Neuronal stem cell (in vitro differentiated cells): Measurements from ENCODE around the gene CD247.
A peak's percentile ranks its signal among the peaks of the same experiment; 100 is the strongest.

Source experiments
- DNase-seq: peaks from one replicate; pipeline ENCODE4 v3.0.0-alpha.2; 2013; ENCODE audit warnings: low spot score
- H2AFZ ChIP-seq: one replicate; pipeline ENCODE4 v1.6.1; 2013; ENCODE audit warnings: mild to moderate bottlenecking, low read length, inconsistent platforms
- H2AK5ac ChIP-seq: 2 replicates; pipeline ENCODE4 v1.6.1; 2013; ENCODE audit warnings: low read depth, mild to moderate bottlenecking, inconsistent platforms, low read length, moderate library complexity, mixed read lengths
- H2BK120ac ChIP-seq: 2 replicates; pipeline ENCODE4 v1.6.1; 2013; ENCODE audit warnings: low read depth, mild to moderate bottlenecking, inconsistent platforms, low read length, moderate library complexity, mixed read lengths
- H2BK12ac ChIP-seq: one replicate; pipeline ENCODE4 v1.6.1; 2013; ENCODE audit warnings: low read length, inconsistent platforms
- H2BK15ac ChIP-seq: 2 replicates; pipeline ENCODE4 v1.6.1; 2013; ENCODE audit warnings: mild to moderate bottlenecking, low read length, inconsistent platforms, mixed read lengths
- H2BK5ac ChIP-seq: one replicate; pipeline ENCODE4 v1.6.1; 2013; ENCODE audit warnings: inconsistent platforms, mild to moderate bottlenecking, low read length, moderate library complexity
- H3K14ac ChIP-seq: one replicate; pipeline ENCODE4 v1.6.1; 2013; ENCODE audit warnings: low read length, inconsistent platforms
- H3K18ac ChIP-seq: 2 replicates; pipeline ENCODE4 v1.6.1; 2013; ENCODE audit warnings: low read length, inconsistent platforms
- H3K23ac ChIP-seq: 2 replicates; pipeline ENCODE4 v1.6.1; 2013; ENCODE audit warnings: low read depth, mild to moderate bottlenecking, mixed read lengths, low read length, inconsistent platforms; ENCODE audit not compliant: poor library complexity
- H3K27ac ChIP-seq: replicated peaks from 3 replicates; pipeline ENCODE4 v1.5.1; 2013; ENCODE audit warnings: low read length, inconsistent platforms
- H3K27me3 ChIP-seq, 3 experiments: 2 replicates each; pipeline ENCODE4 v1.6.1; 2013; ENCODE audit warnings: low read length in 3 of 3, mild to moderate bottlenecking in 2 of 3, inconsistent platforms in 1 of 3, low read depth in 1 of 3, mixed read lengths in 1 of 3, moderate library complexity in 1 of 3; ENCODE audit not compliant: control insufficient read depth in 3 of 3, insufficient read depth in 3 of 3
- H3K36me3 ChIP-seq, 2 donors: replicated peaks in 1 of 2; 2 replicates each; pipeline ENCODE4 v1.6.1; 2013; ENCODE audit warnings: low read length in 2 of 2; ENCODE audit not compliant: control insufficient read depth in 2 of 2, insufficient read depth in 2 of 2
- H3K4ac ChIP-seq: 2 replicates; pipeline ENCODE4 v1.6.1; 2013; ENCODE audit warnings: inconsistent platforms, mild to moderate bottlenecking, low read length, moderate library complexity
- H3K4me1 ChIP-seq, 2 donors: 1 replicate in 1 of 2; 2 replicates in 1 of 2; pipeline ENCODE4 v1.6.1; 2013; ENCODE audit warnings: low read length in 2 of 2, low read depth in 1 of 2; ENCODE audit not compliant: control insufficient read depth in 2 of 2, insufficient read depth in 1 of 2
- H3K4me2 ChIP-seq: one replicate; pipeline ENCODE4 v1.6.1; 2013; ENCODE audit warnings: mild to moderate bottlenecking, low read length, inconsistent platforms; ENCODE audit not compliant: insufficient read depth, poor library complexity, severe bottlenecking
- H3K4me3 ChIP-seq, 2 donors: 2 replicates each; pipeline ENCODE4 v1.5.1; 2013; ENCODE audit warnings: low read length in 2 of 2, mild to moderate bottlenecking in 2 of 2, inconsistent platforms in 1 of 2, moderate library complexity in 1 of 2
- H3K79me1 ChIP-seq: one replicate; pipeline ENCODE4 v1.6.1; 2013; ENCODE audit warnings: low read depth, mild to moderate bottlenecking, inconsistent platforms, low read length, moderate library complexity
- H3K9ac ChIP-seq: one replicate; pipeline ENCODE4 v1.6.1; 2013; ENCODE audit warnings: mild to moderate bottlenecking, low read depth, low read length, inconsistent platforms; ENCODE audit not compliant: poor library complexity
- H3K9me3 ChIP-seq, 2 donors: replicated peaks in 1 of 2; 2 replicates each; pipeline versions ENCODE3 to v1.6.1; 2013; ENCODE audit warnings: low read length in 2 of 2, mild to moderate bottlenecking in 2 of 2, inconsistent platforms in 1 of 2, low read depth in 1 of 2, mixed read lengths in 1 of 2, moderate library complexity in 1 of 2; ENCODE audit not compliant: control insufficient read depth in 2 of 2, insufficient read depth in 1 of 2
- H4K8ac ChIP-seq: one replicate; pipeline ENCODE4 v1.6.1; 2013; ENCODE audit warnings: low read depth, mild to moderate bottlenecking, inconsistent platforms, low read length, moderate library complexity
- H4K91ac ChIP-seq: one replicate; pipeline ENCODE4 v1.6.1; 2013; ENCODE audit warnings: low read length, low read depth, mild to moderate bottlenecking, inconsistent platforms; ENCODE audit not compliant: poor library complexity
- whole genome bisulfite sequencing, 2 donors: extraction: QIAGEN DNeasy Blood & Tissue Kit; methylation state at CpG; one replicate each; pipeline ENCODE4 v1.1.7; 2013; ENCODE audit warnings: missing lambda C conversion rate in 2 of 2, mixed read lengths in 1 of 2; ENCODE audit not compliant: insufficient read length in 2 of 2, insufficient replicate concordance in 1 of 2; ENCODE audit errors: extremely low coverage in 2 of 2; 5-methylcytosine and 5-hydroxymethylcytosine counted together

Gene CD247

GRCh38 chr1:167501515-167502191 is 16.7 kb downstream of the CD247 start:
- no peak for DNase-seq
- no peaks in the 10 kb centered on the region for H3K27me3 ChIP-seq
- no peak overlapping the region for H2BK5ac ChIP-seq
- no peaks in the 10 kb centered on the region for H3K79me1 ChIP-seq
- H3K9me3 ChIP-seq = peaks cover 0 to 3% of the 10 kb centered on the region in 2 donors
- H4K91ac ChIP-seq = peak overlapping the region; percentile 25
- H4K8ac ChIP-seq = no peak overlapping the region
- no peaks in the 10 kb centered on the region for H3K36me3 ChIP-seq
- H3K27ac ChIP-seq = no peak overlapping the region
- no peak overlapping the region for H3K9ac ChIP-seq
- H2BK120ac ChIP-seq = no peak overlapping the region
- H2AFZ ChIP-seq = no peak overlapping the region
- peaks cover 20 to 35% of the 10 kb centered on the region in 2 donors for H3K4me1 ChIP-seq
- WGBS, 2 donors = no CpG with 5 or more reads among the region's 10 CpGs
- no peak overlapping the region for H3K4me2 ChIP-seq
- H3K18ac ChIP-seq = peak overlapping the region; percentile 58
- H2AK5ac ChIP-seq = no peak overlapping the region
- H2BK15ac ChIP-seq = no peak overlapping the region
- H3K4me3 ChIP-seq = no peak overlapping the region
- no peak overlapping the region for H3K4ac ChIP-seq
- no peak overlapping the region for H2BK12ac ChIP-seq
- no peak overlapping the region for H3K14ac ChIP-seq
- no peak overlapping the region for H3K23ac ChIP-seq

- no peak overlapping the region for H3K9ac ChIP-seq
- no peak overlapping the region for H3K27ac ChIP-seq
- no peak overlapping the region for H3K23ac ChIP-seq
- H3K18ac ChIP-seq = no peak overlapping the region
- H3K9me3 ChIP-seq = peaks cover 0 to 2% of the 10 kb centered on the region in 2 donors
- H2BK120ac ChIP-seq = no peak overlapping the region
- no peak overlapping the region for H2AFZ ChIP-seq
- H3K4me3 ChIP-seq = no peak overlapping the region
- no peaks in the 10 kb centered on the region for H3K79me1 ChIP-seq
- no peak overlapping the region for H3K14ac ChIP-seq
- H3K4me1 ChIP-seq = peaks cover 20 to 34% of the 10 kb centered on the region in 2 donors
- H2AK5ac ChIP-seq = no peak overlapping the region
- H3K27me3 ChIP-seq = no peaks in the 10 kb centered on the region
- H2BK5ac ChIP-seq = no peak overlapping the region
- WGBS, 2 donors = no CpG with 5 or more reads among the region's 4 CpGs
- no peak overlapping the region for H3K4ac ChIP-seq
- H2BK12ac ChIP-seq = no peak overlapping the region
- no peak overlapping the region for H4K91ac ChIP-seq
- no peak overlapping the region for H2BK15ac ChIP-seq
- no peaks in the 10 kb centered on the region for H3K36me3 ChIP-seq
- DNase-seq = no peak
- H3K4me2 ChIP-seq = no peak overlapping the region
- no peak overlapping the region for H4K8ac ChIP-seq
Observed at GRCh38 chr1:167500283-167500860, 18.0 kb downstream of the CD247 start.

- DNase-seq = no peak
- no peak overlapping the region for H2BK12ac ChIP-seq
- no peak overlapping the region for H2BK120ac ChIP-seq
- H3K79me1 ChIP-seq = no peaks in the 10 kb centered on the region
- peaks cover 20 to 33% of the 10 kb centered on the region in 2 donors for H3K4me1 ChIP-seq
- H4K8ac ChIP-seq = no peak overlapping the region
- no peak overlapping the region for H3K14ac ChIP-seq
- no peak overlapping the region for H3K4me2 ChIP-seq
- no peaks in the 10 kb centered on the region for H3K27me3 ChIP-seq
- H4K91ac ChIP-seq = no peak overlapping the region
- no peaks in the 10 kb centered on the region for H3K36me3 ChIP-seq
- no peak overlapping the region for H3K4me3 ChIP-seq
- H3K27ac ChIP-seq = no peak overlapping the region
- no peak overlapping the region for H2AK5ac ChIP-seq
- H3K9me3 ChIP-seq = peaks cover 0 to 1% of the 10 kb centered on the region in 2 donors
- no peak overlapping the region for H2BK5ac ChIP-seq
- no CpG with 5 or more reads among the region's 3 CpGs for WGBS, 2 donors
- no peak overlapping the region for H3K4ac ChIP-seq
- no peak overlapping the region for H3K23ac ChIP-seq
- no peak overlapping the region for H2AFZ ChIP-seq
- no peak overlapping the region for H3K18ac ChIP-seq
- H2BK15ac ChIP-seq = no peak overlapping the region
- H3K9ac ChIP-seq = no peak overlapping the region
Observed at GRCh38 chr1:167499664-167500101, 18.6 kb downstream of the CD247 start.

- H2AK5ac ChIP-seq = no peak overlapping the region
- H2BK15ac ChIP-seq = no peak overlapping the region
- no peak overlapping the region for H3K4me3 ChIP-seq
- DNase-seq = no peak
- H3K27ac ChIP-seq = no peak overlapping the region
- no peak overlapping the region for H2AFZ ChIP-seq
- no peaks in the 10 kb centered on the region for H3K36me3 ChIP-seq
- no peaks in the 10 kb centered on the region for H3K27me3 ChIP-seq
- H3K18ac ChIP-seq = no peak overlapping the region
- WGBS, 2 donors = no CpG with 5 or more reads among the region's 4 CpGs
- H3K4me1 ChIP-seq = peaks cover 19 to 31% of the 10 kb centered on the region in 2 donors
- no peaks in the 10 kb centered on the region for H3K79me1 ChIP-seq
- H2BK5ac ChIP-seq = no peak overlapping the region
- no peak overlapping the region for H3K4ac ChIP-seq
- H4K8ac ChIP-seq = no peak overlapping the region
- H3K9me3 ChIP-seq = peaks cover 0 to 1% of the 10 kb centered on the region in 2 donors
- no peak overlapping the region for H3K4me2 ChIP-seq
- no peak overlapping the region for H4K91ac ChIP-seq
- H2BK120ac ChIP-seq = no peak overlapping the region
- H3K9ac ChIP-seq = no peak overlapping the region
- H3K14ac ChIP-seq = no peak overlapping the region
- H3K23ac ChIP-seq = no peak overlapping the region
- no peak overlapping the region for H2BK12ac ChIP-seq
Observed at GRCh38 chr1:167499106-167499505, 19.2 kb downstream of the CD247 start.
